ENCODE measurements around the gene SGTA.

Gene SGTA

DNA sequence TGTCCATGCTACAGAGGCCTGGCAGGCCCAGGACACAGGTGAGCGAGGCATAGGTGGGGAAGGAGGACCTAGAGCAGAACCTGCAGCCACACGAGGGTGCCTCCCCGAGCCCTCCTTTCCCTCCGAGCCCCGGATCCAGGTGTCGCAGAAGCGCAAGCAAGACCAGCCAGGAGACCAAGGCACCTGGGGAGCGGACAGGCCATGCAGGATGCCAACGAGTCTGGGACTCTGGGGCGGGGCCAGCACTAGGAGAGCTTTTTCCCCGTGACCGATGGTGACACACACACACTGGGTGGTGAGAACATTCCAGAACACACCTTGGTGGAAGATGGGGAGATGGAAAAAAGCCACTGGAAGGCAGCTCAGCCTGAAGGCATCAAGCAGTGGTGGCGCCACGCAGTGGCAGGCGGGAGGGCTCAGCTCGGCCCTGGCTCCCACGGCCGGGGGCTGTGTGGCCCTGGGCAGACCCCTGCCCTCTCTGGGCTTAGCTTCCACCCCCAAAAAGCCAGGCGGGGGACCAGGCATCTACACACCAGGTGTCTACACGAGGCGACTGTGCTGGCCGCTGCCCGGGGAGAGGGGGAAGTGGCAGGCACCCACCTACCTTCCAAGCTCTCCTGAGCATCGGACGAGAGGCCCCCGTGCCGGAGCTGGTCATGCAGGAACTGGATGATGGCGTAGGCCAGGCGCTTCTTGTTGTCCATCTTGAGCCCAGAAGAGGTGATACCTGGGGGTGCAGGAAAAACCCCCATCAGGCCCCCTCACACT, 14.5 kb downstream of the SGTA start:
- no peak for DNase-seq

GRCh38 chr19:2767688-2768087, 15.4 kb downstream of the SGTA start:
- DNase-seq = no peak

- DNase-seq = no peak
Measured at GRCh38 chr19:2766594-2767372, 16.3 kb downstream of the SGTA start.

DNA sequence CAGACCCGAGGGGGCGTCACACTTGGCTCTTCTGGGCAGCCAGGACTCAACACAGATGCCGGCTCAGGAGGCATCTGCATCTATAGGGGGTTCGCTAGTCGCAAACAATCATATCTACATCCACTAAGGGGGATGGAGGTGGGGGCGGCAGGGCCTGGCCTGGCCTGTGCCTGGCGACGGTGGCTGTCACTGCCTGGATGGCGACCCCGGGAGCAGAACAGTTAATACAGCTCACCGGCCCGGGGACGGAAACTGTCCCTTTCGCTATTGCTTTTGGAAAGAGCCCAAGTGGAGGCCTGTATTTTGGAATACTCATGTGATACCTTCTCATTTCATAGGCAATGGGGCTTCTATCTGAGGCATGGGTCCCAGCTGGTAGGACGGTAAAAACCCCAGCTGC, 17.7 kb downstream of the SGTA start:
- no peak for DNase-seq

- DNase-seq = no peak
Measured at GRCh38 chr19:2764945-2765344, 18.1 kb downstream of the SGTA start.

DNA sequence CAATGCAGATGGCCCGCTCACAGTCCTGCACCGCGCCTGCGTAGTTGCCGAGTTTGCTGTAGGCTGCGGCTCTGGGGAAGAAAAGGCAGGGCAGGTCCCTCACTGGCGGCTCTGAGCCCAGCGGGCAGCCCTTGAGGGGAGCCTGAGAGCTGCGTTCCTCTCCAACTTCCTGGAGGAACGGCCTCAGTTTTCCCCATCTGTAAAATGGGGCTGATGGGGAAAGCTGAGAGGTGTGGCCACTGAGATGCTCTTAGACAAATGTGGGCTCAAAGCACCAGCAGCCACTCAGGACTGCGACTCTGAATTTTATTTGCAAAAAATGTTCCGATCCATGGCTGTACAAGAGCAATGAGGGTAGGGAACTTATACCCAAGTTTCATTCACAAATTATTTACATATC, 19.4 kb downstream of the SGTA start:
- DNase-seq = no peak

GRCh38 chr19:2762783-2763496, 20.1 kb downstream of the SGTA start:
- DNase-seq = no peak

DNA sequence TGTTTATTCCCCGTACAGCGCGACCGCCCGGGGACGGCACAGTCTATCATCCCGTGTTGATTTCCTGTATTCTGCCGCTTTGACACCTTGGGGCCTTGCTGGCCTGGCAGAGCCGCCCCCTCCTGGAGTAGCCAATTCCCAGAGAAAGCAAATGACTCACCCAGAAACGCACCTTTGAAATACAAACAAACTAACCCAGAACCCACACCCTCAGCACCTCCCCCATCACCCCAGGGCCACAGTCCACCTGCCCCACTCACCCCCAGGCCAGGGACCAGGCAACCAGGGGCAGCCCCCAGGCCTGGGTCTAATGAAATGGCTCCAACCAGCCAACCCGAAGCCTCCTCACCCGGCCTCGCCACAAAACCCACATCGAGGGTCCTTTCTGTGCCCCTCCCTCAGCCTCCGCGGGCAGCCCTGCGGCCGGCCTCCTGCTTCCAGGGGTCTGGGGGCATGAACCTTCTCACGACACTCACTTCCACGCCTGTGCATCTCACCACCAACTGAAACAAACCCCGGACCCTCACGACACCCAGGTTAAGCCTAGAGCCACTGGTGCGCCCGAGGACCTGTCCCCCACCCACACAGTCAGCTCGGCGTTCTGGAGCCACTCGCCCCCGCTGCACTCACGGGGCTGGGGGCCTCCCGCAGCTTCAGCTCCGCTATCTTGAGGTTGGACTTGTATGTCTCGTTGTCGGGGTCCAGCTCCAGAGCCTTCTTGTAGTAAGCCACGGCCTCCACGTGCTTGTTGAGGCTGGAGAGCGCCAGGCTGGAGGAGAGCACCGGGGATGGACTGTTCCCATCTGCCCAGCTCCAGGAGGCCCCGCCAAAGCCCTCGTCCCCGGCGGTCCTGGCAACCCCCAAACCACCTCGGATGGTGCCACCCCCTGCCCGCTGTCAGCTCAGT, 20.9 kb downstream of the SGTA start:
- no peak for DNase-seq

GRCh38 chr19:2761309-2761677, 21.8 kb downstream of the SGTA start:
- no peak for DNase-seq

GRCh38 chr19:2759965-2760364, 23.1 kb downstream of the SGTA start:
- DNase-seq = no peak

- no peak for DNase-seq
Measured at GRCh38 chr19:2759362-2759761, 23.7 kb downstream of the SGTA start.

- no peak for DNase-seq
Measured at GRCh38 chr19:2758601-2759313, 24.3 kb downstream of the SGTA start.

- no peak for DNase-seq
Measured at GRCh38 chr19:2756921-2757881, 25.9 kb downstream of the SGTA start.

- DNase-seq = no peak
Measured at GRCh38 chr19:2756477-2756876, 26.6 kb downstream of the SGTA start.

DNA sequence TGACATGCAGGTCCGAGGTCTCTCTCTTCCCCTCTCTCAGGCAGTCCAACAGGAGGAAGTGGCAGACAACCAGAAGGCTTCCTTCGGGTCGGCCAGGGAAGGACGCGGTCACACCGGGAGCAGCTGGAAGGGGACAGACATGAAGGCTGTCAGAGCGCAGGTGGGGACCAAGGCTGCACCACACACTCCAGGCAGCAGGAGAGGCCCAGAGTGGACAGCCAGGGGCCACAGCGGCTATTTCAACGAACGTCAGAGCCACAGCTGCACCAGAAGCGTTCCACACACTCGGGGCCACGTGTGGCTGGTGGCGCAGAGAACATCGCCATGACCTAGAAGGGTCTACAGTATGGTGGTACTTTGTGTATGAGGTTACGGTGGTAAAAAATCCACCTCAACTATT, 27.3 kb downstream of the SGTA start:
- no peak for DNase-seq

- DNase-seq = no peak
Measured at GRCh38 chr19:2755448-2755705, 27.7 kb downstream of the SGTA start.

- no peak for DNase-seq
Measured at GRCh38 chr19:2754659-2755447, 28.2 kb downstream of the SGTA start.

DNA sequence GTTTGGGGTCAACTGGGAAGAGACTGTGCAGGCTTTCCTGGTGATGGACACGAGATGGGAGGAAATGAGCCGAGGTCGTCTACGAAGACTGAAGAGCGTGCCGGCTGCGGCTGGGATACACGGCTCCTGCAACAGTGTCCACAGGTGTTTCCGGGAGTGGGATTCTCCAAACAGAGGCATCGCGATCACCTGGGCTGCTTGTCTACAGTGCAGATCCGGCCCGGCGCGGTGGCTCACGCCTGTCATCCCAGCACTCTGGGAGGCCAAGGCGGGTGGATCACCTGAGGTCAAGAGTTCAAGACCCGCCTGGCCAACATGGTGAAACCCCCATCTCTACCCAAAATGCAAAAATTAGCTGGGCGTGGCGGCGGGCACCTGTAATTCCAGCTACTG, 31.6 kb downstream of the SGTA start:
- no peak for DNase-seq

DNA sequence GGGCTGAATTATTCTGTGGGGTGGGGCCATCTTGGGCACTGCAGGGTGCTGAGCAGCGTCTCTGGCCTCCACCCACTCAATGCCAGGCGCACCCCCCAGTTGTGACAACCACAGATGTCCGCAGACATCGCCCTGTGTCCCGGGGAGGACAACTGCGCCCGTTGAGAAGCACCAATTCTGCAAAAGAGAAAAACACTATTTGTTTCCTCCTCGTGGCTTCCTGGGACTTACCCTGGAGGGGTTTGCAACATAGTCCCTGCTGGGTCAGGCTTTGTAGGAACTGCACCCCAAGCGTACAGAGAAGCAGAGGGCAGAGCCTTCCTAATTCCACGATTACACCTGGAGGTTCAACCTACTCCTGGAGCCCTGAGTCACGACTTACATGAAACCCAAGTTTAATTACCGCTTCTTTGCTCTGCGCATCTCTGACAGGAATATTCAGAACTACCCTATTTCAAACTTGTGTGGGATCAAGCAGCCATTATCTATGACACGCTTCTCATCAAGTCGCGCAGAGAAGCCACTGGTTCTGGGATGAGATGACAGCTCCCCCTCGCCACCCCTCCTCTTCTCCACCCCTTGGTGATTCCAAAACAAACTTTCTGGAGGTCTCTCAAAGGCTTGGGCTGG, 32.1 kb downstream of the SGTA start:
- peak; percentile 21 to 22 for DNase-seq

DNA sequence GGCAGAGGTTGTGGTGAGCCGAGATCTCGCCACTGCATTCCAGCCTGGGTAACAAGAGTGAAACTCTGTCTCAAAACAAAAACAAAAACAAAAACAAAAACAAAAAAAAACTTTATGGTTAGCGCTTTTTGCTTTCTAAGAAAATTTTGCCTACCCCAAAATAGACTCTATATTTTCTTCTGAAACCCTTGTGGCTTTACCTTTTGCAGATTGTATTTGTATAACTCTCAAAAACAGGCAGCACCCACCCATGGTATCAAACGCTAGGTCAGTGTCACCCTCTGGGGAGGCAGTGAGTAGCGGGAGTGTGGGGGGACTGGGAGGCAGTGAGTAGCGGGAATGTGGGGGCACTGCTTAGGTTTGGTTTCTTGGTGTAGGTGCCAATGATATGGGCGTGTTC, 35.7 kb downstream of the SGTA start:
- no peak for DNase-seq
